AG08395 (cell line): ENCODE results near the gene MOSPD3.

Experiments
- DNase-seq: peaks from one replicate; pipeline ENCODE4 v3.0.0; 2012; ENCODE audit warnings: mixed read lengths, low spot score

The MOSPD3 gene

GRCh38 chr7:100575746-100576383 is 36.5 kb upstream of the MOSPD3 start:
- DNase-seq: no peak

- no peak for DNase-seq
Observed at GRCh38 chr7:100576384-100576993, 35.9 kb upstream of the MOSPD3 start.

GRCh38 chr7:100577103-100577502 is 35.2 kb upstream of the MOSPD3 start:
- DNase-seq: no peak

GRCh38 chr7:100577507-100577906 is 34.8 kb upstream of the MOSPD3 start:
- DNase-seq: no peak

- no peak for DNase-seq
Observed at GRCh38 chr7:100578246-100579183, 33.8 kb upstream of the MOSPD3 start.

- DNase-seq: no peak
Observed at GRCh38 chr7:100580466-100581283, 31.7 kb upstream of the MOSPD3 start.

- DNase-seq: no peak
Observed at GRCh38 chr7:100582041-100582579, 30.2 kb upstream of the MOSPD3 start.

- DNase-seq: no peak
Observed at GRCh38 chr7:100582650-100583049, 29.7 kb upstream of the MOSPD3 start.

GRCh38 chr7:100583132-100584053 is 28.9 kb upstream of the MOSPD3 start:
- DNase-seq: no peak

- DNase-seq: no peak
Observed at GRCh38 chr7:100584054-100584682, 28.2 kb upstream of the MOSPD3 start.

GRCh38 chr7:100584683-100585510 is 27.4 kb upstream of the MOSPD3 start:
- DNase-seq: peak; percentile 32

GRCh38 chr7:100585511-100586265 is 26.7 kb upstream of the MOSPD3 start, which contains the start of gene LRCH4:
Gene LRCH4 (minus strand): TSS chr7:100586129. CDS start chr7:100586100, 29 bp downstream.
- peak; percentile 38 for DNase-seq

- DNase-seq: peak; percentile 100
Observed at GRCh38 chr7:100586266-100587025, 25.9 kb upstream of the MOSPD3 start, which contains the start of gene FBXO24. Gene FBXO24 (plus strand): TSS chr7:100586328. CDS start chr7:100586626, 298 bp downstream.

GRCh38 chr7:100588438-100588837 is 23.9 kb upstream of the MOSPD3 start:
- peak; percentile 29 for DNase-seq

- no peak for DNase-seq
Observed at GRCh38 chr7:100589341-100589947, 22.9 kb upstream of the MOSPD3 start.

- DNase-seq: no peak
Observed at GRCh38 chr7:100590077-100590737, 22.1 kb upstream of the MOSPD3 start.
